DOHH2 (cell line): ENCODE data around the gene IL1RN.

Source experiments
- H3F3A ChIP-seq: fragments of 200-600 bp; sonication (generic), shearing (Covaris generic); 2 replicates; pipeline ENCODE4 v1.6.0; 2016; ENCODE audit warnings: antibody characterized with exemption, mild to moderate bottlenecking; ENCODE audit not compliant: control insufficient read depth, insufficient read depth
- H3K27ac ChIP-seq: fragments of 200-600 bp; sonication (generic); 2 replicates; pipeline ENCODE4 v1.5.1; 2014; ENCODE audit warnings: low read depth, mild to moderate bottlenecking, low read length, moderate library complexity
- H3K27me3 ChIP-seq: fragments of 200-600 bp; sonication (generic); 2 replicates; pipeline ENCODE4 v1.6.1; 2014; ENCODE audit warnings: mild to moderate bottlenecking, low read length, mixed read lengths; ENCODE audit not compliant: control insufficient read depth
- H3K36me3 ChIP-seq: fragments of 200-600 bp; sonication (generic); 2 replicates; pipeline ENCODE4 v1.6.1; 2014; ENCODE audit warnings: mild to moderate bottlenecking, low read length, moderate library complexity, mixed read lengths; ENCODE audit not compliant: control insufficient read depth
- H3K4me1 ChIP-seq: fragments of 200-600 bp; sonication (generic); 2 replicates; pipeline ENCODE4 v1.6.1; 2014; ENCODE audit warnings: mild to moderate bottlenecking, low read length, mixed read lengths; ENCODE audit not compliant: control insufficient read depth
- H3K4me2 ChIP-seq: fragments of 200-600 bp; sonication (generic); 2 replicates; pipeline ENCODE4 v1.6.0; 2014; ENCODE audit warnings: mild to moderate bottlenecking, low read length, moderate library complexity
- H3K4me3 ChIP-seq: fragments of 200-600 bp; sonication (generic); 2 replicates; pipeline ENCODE4 v1.5.1; 2014; ENCODE audit warnings: mild to moderate bottlenecking, low read length, mixed read lengths
- H3K79me2 ChIP-seq: fragments of 200-600 bp; sonication (generic); 2 replicates; pipeline ENCODE4 v1.6.1; 2014; ENCODE audit warnings: mild to moderate bottlenecking, low read length, mixed read lengths; ENCODE audit not compliant: control insufficient read depth
- H3K9me2 ChIP-seq: fragments of 200-600 bp; sonication (generic); replicated peaks from 2 replicates; pipeline ENCODE4 v1.6.1; 2014; ENCODE audit warnings: mild to moderate bottlenecking, low read length, mixed read lengths; ENCODE audit not compliant: control insufficient read depth
- H3K9me3 ChIP-seq: fragments of 200-600 bp; sonication (generic); 2 replicates; pipeline ENCODE4 v1.6.1; 2014; ENCODE audit warnings: antibody characterized with exemption, low read length, mixed read lengths; ENCODE audit not compliant: control insufficient read depth, insufficient read depth
- H4K20me1 ChIP-seq: fragments of 200-600 bp; sonication (generic); 2 replicates; pipeline ENCODE4 v1.6.0; 2014; ENCODE audit warnings: low read depth, mild to moderate bottlenecking, antibody characterized with exemption, low read length, moderate library complexity; ENCODE audit not compliant: control insufficient read depth, insufficient read depth
- CTCF ChIP-seq: fragments of 200-600 bp; sonication (generic); IDR thresholded peaks from one replicate; pipeline ENCODE4 v1.5.1; 2014; ENCODE audit warnings: antibody characterized with exemption, mild to moderate bottlenecking, low read depth, low read length; ENCODE audit not compliant: poor library complexity, severe bottlenecking
- EZH2phosphoT487 ChIP-seq: fragments of 200-600 bp; sonication (generic); IDR thresholded peaks from 2 replicates; pipeline ENCODE4 v1.6.1; 2017; ENCODE audit warnings: borderline replicate concordance, mild to moderate bottlenecking, antibody characterized with exemption, low read length, moderate library complexity, mixed read lengths

IL1RN gene

GRCh38 chr2:113175736-113176695 is 48.6 kb downstream of the IL1RN start:
- H3K4me3 ChIP-seq: peak overlapping the region; percentile 97
- H3K27me3 ChIP-seq: no peaks in the 10 kb centered on the region
- H4K20me1 ChIP-seq: peaks cover 40% of the 10 kb centered on the region
- peaks cover 33% of the 10 kb centered on the region for H3K4me1 ChIP-seq
- no peaks in the 10 kb centered on the region for H3K9me2 ChIP-seq
- peak overlapping the region; percentile 93 for H3K27ac ChIP-seq
- no peaks in the 10 kb centered on the region for H3K9me3 ChIP-seq
- H3F3A ChIP-seq: peaks cover 11% of the 10 kb centered on the region
- H3K36me3 ChIP-seq: peaks cover 65% of the 10 kb centered on the region
- peaks cover 78% of the 10 kb centered on the region for H3K79me2 ChIP-seq
- TF ChIP-seq EZH2phosphoT487 (no peak), CTCF (no peak)
- H3K4me2 ChIP-seq: peak overlapping the region; percentile 100

- TF ChIP-seq EZH2phosphoT487: no peak
- no peak for TF ChIP-seq CTCF
- no peak overlapping the region for H3K27ac ChIP-seq
- peaks cover 40% of the 10 kb centered on the region for H4K20me1 ChIP-seq
- peak overlapping the region; percentile 97 for H3K4me3 ChIP-seq
- H3K4me1 ChIP-seq: peaks cover 33% of the 10 kb centered on the region
- no peaks in the 10 kb centered on the region for H3K27me3 ChIP-seq
- H3K79me2 ChIP-seq: peaks cover 86% of the 10 kb centered on the region
- H3F3A ChIP-seq: peaks cover 11% of the 10 kb centered on the region
- peaks cover 72% of the 10 kb centered on the region for H3K36me3 ChIP-seq
- H3K9me3 ChIP-seq: no peaks in the 10 kb centered on the region
- H3K4me2 ChIP-seq: peak overlapping the region; percentile 100
- no peaks in the 10 kb centered on the region for H3K9me2 ChIP-seq
Measured at GRCh38 chr2:113176696-113177355, 49.4 kb downstream of the IL1RN start.

GRCh38 chr2:113178069-113178746 is 50.8 kb downstream of the IL1RN start:
- H3K79me2 ChIP-seq: peaks cover 96% of the 10 kb centered on the region
- peaks cover 11% of the 10 kb centered on the region for H3F3A ChIP-seq
- peaks cover 86% of the 10 kb centered on the region for H3K36me3 ChIP-seq
- H3K9me3 ChIP-seq: no peaks in the 10 kb centered on the region
- no peak overlapping the region for H3K4me2 ChIP-seq
- H3K27me3 ChIP-seq: no peaks in the 10 kb centered on the region
- H3K9me2 ChIP-seq: no peaks in the 10 kb centered on the region
- peaks cover 27% of the 10 kb centered on the region for H3K4me1 ChIP-seq
- no peak overlapping the region for H3K4me3 ChIP-seq
- no peak for TF ChIP-seq CTCF
- TF ChIP-seq EZH2phosphoT487: no peak
- peaks cover 40% of the 10 kb centered on the region for H4K20me1 ChIP-seq
- no peak overlapping the region for H3K27ac ChIP-seq
